K562 (cell line): ENCODE data around the gene AIMP1. TPM values are rescaled to one million over a fixed set of nuclear protein-coding genes. Genes with fewer than 3 reads are reported as not detected.

Experiments used
- CBX3 ChIP-seq, 2 experiments: IDR thresholded peaks; 1 replicate in 1 of 2; 2 replicates in 1 of 2; pipeline ENCODE4 v1.6.1; 2012; ENCODE audit warnings: inconsistent platforms in 2 of 2, low read length in 2 of 2, borderline replicate concordance in 1 of 2, control low read depth in 1 of 2
- CSDE1 ChIP-seq, 2 experiments: fragments of 450-650 bp; IDR thresholded peaks; 2 replicates each; pipeline ENCODE4 v1.6.1; 2016; ENCODE audit warnings: mild to moderate bottlenecking in 1 of 2
- CXXC5 ChIP-seq: fragments of 250-450 bp; sonication (Bioruptor Pico); IDR thresholded peaks from 2 replicates; pipeline ENCODE4 v1.8.0; 2022; ENCODE audit warnings: inconsistent platforms, mild to moderate bottlenecking, moderate library complexity
- ESRRB ChIP-seq: fragments of 250-450 bp; sonication (Bioruptor Pico); IDR thresholded peaks from 2 replicates; pipeline ENCODE4 v1.5.0; 2020; ENCODE audit warnings: mild to moderate bottlenecking, moderate library complexity, borderline replicate concordance
- FOXJ3 ChIP-seq: sonication (generic); formaldehyde crosslinking; IDR thresholded peaks from 2 replicates; pipeline ENCODE4 v1.4.0; 2020; ENCODE audit warnings: mild to moderate bottlenecking, missing genetic modification reagents
- HDAC1 ChIP-seq, 2 experiments: fragments of 450-650 bp; IDR thresholded peaks; 2 replicates each; pipeline ENCODE4 v1.6.1; 2016 to 2017; ENCODE audit warnings: inconsistent platforms in 1 of 2, mild to moderate bottlenecking in 1 of 2, moderate library complexity in 1 of 2
- MTA2 ChIP-seq: fragments of 450-650 bp; IDR thresholded peaks from 2 replicates; pipeline ENCODE4 v1.6.1; 2016; ENCODE audit warnings: low read depth
- POLR2H ChIP-seq: IDR thresholded peaks from 2 replicates; pipeline ENCODE4 v1.6.1; 2016; ENCODE audit warnings: missing genetic modification characterization, low read depth, mild to moderate bottlenecking, control low read depth, missing compliant biosample characterization, moderate library complexity
- RFX7 ChIP-seq: fragments of 250-450 bp; sonication (Bioruptor Pico); IDR thresholded peaks from 2 replicates; pipeline ENCODE4 v1.5.1; 2021; ENCODE audit warnings: mild to moderate bottlenecking
- SIN3B ChIP-seq: fragments of 450-650 bp; IDR thresholded peaks from 2 replicates; pipeline ENCODE4 v1.6.1; 2017; ENCODE audit warnings: low read depth, mild to moderate bottlenecking, moderate library complexity
- STAT5A ChIP-seq: IDR thresholded peaks from 2 replicates; pipeline ENCODE4 v1.6.1; 2012; ENCODE audit warnings: low read length, inconsistent platforms, borderline replicate concordance
- TBP ChIP-seq: optimal IDR thresholded peaks from 2 replicates; pipeline ENCODE3; 2011; ENCODE audit warnings: low read depth, low read length, improper control_type of control experiment
- TCF7 ChIP-seq: sonication (generic); IDR thresholded peaks from 2 replicates; pipeline ENCODE4 v1.6.1; 2016; ENCODE audit warnings: antibody characterized with exemption, borderline replicate concordance
- ZNF444 ChIP-seq: fragments of 250-450 bp; sonication (Bioruptor Pico); IDR thresholded peaks from 2 replicates; pipeline ENCODE4 v1.4.0; 2020; ENCODE audit warnings: mild to moderate bottlenecking, moderate library complexity
- polyA plus RNA-seq, 8 experiments: library from polyadenylated mRNA; depleted of rRNA in 4 of 8; stranded (reverse) in 5 of 8; unstranded in 3 of 8; fragments of >200 nt; fragmentation: Nextera tagmentation in 2 of 8; fragmentation: Illumina TruSeq in 1 of 8; extraction: Ambion mirVana in 2 of 8; extraction: Trizol in 1 of 8; gene quantifications; 2 replicates each; pipeline versions ENCODE4 v1.2.1 to v1.2.3, GENCODE V29; 2011 to 2014; ENCODE audit warnings: inconsistent platforms in 1 of 8, missing spikeins in 1 of 8
- total RNA-seq, 7 experiments: library from RNA; depleted of rRNA in 6 of 7; stranded (reverse); fragments of >200 nt in 6 of 7; fragmentation: Illumina TruSeq in 2 of 7; extraction: Trizol in 2 of 7; gene quantifications; 2 replicates each; pipeline versions ENCODE4 v1.2.1 to v1.2.3, GENCODE V29; 2011 to 2021; ENCODE audit warnings: low replicate concordance in 1 of 7
- TF ChIP-seq, protein P1 (sequence below): fragments of 250-450 bp; sonication (Bioruptor Pico); IDR thresholded peaks from 2 replicates; pipeline ENCODE4 v1.8.0; 2021; ENCODE audit warnings: mild to moderate bottlenecking, moderate library complexity
- TF ChIP-seq, protein P2 (sequence below): fragments of 200-800 bp; sonication (Bioruptor generic); IDR thresholded peaks from 2 replicates; pipeline ENCODE4 v1.6.1; 2017; ENCODE audit warnings: missing genetic modification characterization, missing compliant biosample characterization
- TF ChIP-seq, protein P3 (sequence below): fragments of 450-650 bp; IDR thresholded peaks from 2 replicates; pipeline ENCODE4 v1.6.1; 2018; ENCODE audit not compliant: partially characterized antibody
- TF ChIP-seq, protein P4 (sequence below): fragments of 150-350 bp; conservative IDR thresholded peaks from 2 replicates; pipeline ENCODE4 v1.6.1; 2014; ENCODE audit warnings: low read length

Gene AIMP1
- total and polyA plus RNA-seq, 9 of the 15 experiments (the other 6 are each of a cell fraction or from before 2014, with no cell fraction given) = 39.9 to 141 (median 70.1) TPM

DNA sequence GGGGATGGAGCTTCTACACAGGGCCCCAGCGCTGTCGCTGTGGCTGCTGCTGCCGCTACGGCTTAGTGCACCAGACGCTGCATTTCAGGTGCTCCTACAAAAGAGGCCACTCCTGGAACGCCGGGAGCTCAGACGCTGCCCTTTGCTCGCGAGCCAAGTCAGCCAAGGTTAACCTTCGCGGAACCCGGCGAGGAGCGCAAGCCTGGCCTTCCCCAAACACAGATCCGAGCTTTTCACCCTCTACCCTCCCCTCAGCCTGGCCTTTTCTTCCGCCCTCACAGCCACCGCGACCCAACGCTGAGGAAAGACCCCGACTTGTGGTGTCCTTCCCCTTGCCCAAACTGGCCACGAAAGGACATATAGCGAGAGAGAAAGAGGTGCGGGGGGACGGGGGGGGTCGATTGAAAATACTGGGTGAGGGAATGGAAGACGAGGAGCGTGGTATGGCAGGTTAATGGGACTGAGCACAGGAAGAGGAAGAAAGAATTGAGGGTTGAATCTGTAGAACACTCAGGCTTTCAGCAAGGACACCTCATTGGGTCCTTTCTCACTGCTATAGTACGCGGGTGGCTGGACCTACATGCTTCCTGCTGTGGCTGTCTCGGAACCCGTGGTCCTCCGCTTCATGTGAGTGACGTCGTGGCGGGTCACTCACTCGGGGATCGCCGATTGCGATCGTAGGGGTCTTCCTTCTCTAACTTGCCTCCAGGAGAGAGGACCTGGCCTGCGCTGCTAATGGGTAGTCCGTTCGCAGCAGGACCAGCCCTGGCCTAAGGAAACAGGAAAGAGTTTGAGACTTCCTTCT lies at the start of gene AIMP1, which contains the start of gene TBCK (continued):
- TF ChIP-seq ZNF444 = no peak
- TF ChIP-seq, protein P1, sequence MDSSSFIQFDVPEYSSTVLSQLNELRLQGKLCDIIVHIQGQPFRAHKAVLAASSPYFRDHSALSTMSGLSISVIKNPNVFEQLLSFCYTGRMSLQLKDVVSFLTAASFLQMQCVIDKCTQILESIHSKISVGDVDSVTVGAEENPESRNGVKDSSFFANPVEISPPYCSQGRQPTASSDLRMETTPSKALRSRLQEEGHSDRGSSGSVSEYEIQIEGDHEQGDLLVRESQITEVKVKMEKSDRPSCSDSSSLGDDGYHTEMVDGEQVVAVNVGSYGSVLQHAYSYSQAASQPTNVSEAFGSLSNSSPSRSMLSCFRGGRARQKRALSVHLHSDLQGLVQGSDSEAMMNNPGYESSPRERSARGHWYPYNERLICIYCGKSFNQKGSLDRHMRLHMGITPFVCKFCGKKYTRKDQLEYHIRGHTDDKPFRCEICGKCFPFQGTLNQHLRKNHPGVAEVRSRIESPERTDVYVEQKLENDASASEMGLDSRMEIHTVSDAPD = no peak
- TF ChIP-seq HDAC1 (IDR thresholded peaks at IDR 0.05) = peak in 1 of 2 experiments; percentile 78; a peak in 2 of 4 replicates
- TF ChIP-seq FOXJ3 (CRISPR knock-in tag) = no peak
- 0 out of 2 replicates have a peak, but pooled peaks have one; percentile 26 for TF ChIP-seq CXXC5 (CRISPR knock-in tag)
- TF ChIP-seq POLR2H (tag) = no peak; the same call in 1 of the 2 replicates
- TF ChIP-seq MTA2 = no peak
- TF ChIP-seq TCF7 = no peak
- no peak for TF ChIP-seq RFX7
- TF ChIP-seq, protein P2, sequence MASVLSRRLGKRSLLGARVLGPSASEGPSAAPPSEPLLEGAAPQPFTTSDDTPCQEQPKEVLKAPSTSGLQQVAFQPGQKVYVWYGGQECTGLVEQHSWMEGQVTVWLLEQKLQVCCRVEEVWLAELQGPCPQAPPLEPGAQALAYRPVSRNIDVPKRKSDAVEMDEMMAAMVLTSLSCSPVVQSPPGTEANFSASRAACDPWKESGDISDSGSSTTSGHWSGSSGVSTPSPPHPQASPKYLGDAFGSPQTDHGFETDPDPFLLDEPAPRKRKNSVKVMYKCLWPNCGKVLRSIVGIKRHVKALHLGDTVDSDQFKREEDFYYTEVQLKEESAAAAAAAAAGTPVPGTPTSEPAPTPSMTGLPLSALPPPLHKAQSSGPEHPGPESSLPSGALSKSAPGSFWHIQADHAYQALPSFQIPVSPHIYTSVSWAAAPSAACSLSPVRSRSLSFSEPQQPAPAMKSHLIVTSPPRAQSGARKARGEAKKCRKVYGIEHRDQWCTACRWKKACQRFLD (CRISPR knock-in tag) = 0 out of 2 replicates have a peak, but pooled peaks have one; percentile 35
- TF ChIP-seq TBP = peak; percentile 86
- TF ChIP-seq CBX3 (IDR thresholded peaks at IDR 0.05; ENCODE audit: borderline replicate concordance in 1 of 2, low read length in 2 of 2) = peak in 1 of 2 experiments; percentile 43; a peak in 1 of 3 replicates
- peak; percentile 93 for TF ChIP-seq SIN3B
- TF ChIP-seq, protein P3, sequence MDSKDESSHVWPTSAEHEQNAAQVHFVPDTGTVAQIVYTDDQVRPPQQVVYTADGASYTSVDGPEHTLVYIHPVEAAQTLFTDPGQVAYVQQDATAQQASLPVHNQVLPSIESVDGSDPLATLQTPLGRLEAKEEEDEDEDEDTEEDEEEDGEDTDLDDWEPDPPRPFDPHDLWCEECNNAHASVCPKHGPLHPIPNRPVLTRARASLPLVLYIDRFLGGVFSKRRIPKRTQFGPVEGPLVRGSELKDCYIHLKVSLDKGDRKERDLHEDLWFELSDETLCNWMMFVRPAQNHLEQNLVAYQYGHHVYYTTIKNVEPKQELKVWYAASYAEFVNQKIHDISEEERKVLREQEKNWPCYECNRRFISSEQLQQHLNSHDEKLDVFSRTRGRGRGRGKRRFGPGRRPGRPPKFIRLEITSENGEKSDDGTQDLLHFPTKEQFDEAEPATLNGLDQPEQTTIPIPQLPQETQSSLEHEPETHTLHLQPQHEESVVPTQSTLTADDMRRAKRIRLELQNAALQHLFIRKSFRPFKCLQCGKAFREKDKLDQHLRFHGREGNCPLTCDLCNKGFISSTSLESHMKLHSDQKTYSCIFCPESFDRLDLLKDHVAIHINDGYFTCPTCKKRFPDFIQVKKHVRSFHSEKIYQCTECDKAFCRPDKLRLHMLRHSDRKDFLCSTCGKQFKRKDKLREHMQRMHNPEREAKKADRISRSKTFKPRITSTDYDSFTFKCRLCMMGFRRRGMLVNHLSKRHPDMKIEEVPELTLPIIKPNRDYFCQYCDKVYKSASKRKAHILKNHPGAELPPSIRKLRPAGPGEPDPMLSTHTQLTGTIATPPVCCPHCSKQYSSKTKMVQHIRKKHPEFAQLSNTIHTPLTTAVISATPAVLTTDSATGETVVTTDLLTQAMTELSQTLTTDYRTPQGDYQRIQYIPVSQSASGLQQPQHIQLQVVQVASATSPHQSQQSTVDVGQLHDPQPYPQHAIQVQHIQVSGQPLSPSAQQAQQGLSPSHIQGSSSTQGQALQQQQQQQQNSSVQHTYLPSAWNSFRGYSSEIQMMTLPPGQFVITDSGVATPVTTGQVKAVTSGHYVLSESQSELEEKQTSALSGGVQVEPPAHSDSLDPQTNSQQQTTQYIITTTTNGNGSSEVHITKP = peak; percentile 37
- TF ChIP-seq, protein P4, sequence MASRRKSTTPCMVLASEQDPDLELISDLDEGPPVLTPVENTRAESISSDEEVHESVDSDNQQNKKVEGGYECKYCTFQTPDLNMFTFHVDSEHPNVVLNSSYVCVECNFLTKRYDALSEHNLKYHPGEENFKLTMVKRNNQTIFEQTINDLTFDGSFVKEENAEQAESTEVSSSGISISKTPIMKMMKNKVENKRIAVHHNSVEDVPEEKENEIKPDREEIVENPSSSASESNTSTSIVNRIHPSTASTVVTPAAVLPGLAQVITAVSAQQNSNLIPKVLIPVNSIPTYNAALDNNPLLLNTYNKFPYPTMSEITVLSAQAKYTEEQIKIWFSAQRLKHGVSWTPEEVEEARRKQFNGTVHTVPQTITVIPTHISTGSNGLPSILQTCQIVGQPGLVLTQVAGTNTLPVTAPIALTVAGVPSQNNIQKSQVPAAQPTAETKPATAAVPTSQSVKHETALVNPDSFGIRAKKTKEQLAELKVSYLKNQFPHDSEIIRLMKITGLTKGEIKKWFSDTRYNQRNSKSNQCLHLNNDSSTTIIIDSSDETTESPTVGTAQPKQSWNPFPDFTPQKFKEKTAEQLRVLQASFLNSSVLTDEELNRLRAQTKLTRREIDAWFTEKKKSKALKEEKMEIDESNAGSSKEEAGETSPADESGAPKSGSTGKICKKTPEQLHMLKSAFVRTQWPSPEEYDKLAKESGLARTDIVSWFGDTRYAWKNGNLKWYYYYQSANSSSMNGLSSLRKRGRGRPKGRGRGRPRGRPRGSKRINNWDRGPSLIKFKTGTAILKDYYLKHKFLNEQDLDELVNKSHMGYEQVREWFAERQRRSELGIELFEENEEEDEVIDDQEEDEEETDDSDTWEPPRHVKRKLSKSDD = 0 out of 2 replicates have a peak, but pooled peaks have one; percentile 43
- TF ChIP-seq STAT5A = 0 out of 2 replicates have a peak, but pooled peaks have one; percentile 36
- peak in 1 of 2 experiments; percentile 68; a peak in 2 of 4 replicates for TF ChIP-seq CSDE1 (IDR thresholded peaks at IDR 0.05)
- TF ChIP-seq ESRRB (CRISPR knock-in tag) = 0 out of 2 replicates have a peak, but pooled peaks have one; percentile 35
